HG03196 (cell line): ENCODE measurements around the gene ZCCHC4.
"Not testable (repeated sequence)": the region's sequence is repeated elsewhere in the genome, so short reads cannot be mapped to it uniquely, and the experiment has no call there.

Source experiments
- ATAC-seq: cut with Tn5 transposase; IDR thresholded peaks from one replicate; pipeline ENCODE4 v1.9.1; 2021; ENCODE audit not compliant: unreplicated experiment

The ZCCHC4 gene

DNA sequence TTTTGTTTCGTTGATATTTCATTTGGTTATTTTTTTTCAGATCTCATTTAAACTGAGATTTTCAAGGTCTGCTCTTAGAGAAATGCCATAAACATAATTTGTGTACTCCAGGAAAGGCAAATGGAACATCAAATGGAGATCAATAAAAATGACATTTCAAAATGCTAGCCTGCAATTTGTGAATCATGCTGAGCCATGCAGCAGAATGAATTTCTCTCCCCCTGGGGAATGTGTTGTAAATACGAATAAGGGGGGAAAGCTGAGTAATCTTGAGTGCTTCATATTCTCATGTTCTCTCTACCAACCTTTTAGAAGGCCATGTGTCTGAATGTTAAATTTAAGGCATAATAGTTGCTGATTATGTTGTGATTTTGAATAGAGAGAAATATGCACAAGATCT is 7.8 kb downstream of the ZCCHC4 start:
- no peak for ATAC-seq

DNA sequence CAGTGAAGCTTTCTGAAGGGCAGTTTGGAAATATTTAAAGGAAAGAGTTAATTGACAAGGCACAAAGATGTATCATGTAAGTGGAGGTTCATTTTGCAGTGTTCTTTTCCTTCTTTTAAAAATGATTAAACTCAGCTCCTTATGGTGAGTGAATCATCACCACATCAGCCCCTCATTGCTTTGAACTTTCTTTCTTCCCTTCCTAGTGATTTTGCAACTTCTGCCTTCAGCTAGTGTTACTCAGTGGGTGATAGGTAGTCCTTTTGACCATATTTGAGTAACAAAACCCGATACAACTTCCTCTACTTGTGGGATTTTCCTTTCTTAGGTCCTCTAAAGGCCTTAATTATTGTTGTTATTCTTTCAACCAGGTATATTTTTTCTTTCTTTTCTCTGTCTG is 8.2 kb downstream of the ZCCHC4 start:
- peak; percentile 47 for ATAC-seq

- ATAC-seq, result no peak
These were observed 9.1 kb downstream of the ZCCHC4 start for GRCh38 chr4:25321703-25322102.

GRCh38 chr4:25328463-25328862 is 15.9 kb downstream of the ZCCHC4 start:
- ATAC-seq, result not testable (repeated sequence)

- ATAC-seq, result no peak
These were observed 17.8 kb downstream of the ZCCHC4 start for GRCh38 chr4:25330335-25330734.

DNA sequence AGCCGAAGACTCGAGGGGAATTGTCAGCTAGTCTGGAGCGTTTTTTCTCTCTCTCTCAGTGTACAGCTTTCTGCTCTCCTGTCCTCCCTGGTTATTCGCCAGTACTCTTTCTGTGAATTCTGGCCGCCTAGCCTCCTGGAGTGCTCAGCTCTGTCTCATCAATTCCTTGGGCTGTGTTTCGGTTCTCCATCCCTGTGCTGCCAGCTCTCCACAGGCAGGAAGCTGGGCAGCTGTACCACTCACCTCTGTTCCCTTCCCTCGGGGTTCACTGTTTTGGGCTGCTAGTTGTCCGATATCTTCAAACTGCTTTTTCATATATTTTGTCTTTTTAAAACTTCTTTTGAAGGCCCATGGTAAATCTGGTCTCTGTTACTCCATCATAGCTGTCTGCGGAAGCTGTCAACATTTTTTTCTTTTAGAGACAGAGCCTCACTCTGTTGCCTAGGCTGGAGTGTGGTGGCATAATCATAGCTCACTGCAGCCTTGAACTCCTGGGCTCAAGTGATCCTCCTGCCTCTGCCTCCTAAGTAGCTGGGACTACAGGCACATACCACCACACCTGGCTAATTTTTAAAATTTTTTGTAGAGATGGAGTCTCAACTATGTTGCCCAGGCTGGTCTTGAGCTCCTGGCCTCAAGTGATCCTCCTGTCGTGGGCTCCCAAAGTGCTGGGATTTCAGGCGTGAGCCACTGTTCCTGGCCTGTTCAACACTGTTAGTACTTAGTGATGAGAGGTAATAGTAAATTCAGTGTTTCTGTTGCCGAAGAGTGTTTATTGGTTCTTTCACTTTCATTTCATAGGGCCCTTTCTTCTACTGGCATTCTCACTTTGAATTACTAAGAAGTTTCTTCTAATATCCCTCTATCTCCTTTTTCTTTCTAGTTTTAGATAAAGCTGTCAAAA is 18.6 kb downstream of the ZCCHC4 start:
- no peak for ATAC-seq

DNA sequence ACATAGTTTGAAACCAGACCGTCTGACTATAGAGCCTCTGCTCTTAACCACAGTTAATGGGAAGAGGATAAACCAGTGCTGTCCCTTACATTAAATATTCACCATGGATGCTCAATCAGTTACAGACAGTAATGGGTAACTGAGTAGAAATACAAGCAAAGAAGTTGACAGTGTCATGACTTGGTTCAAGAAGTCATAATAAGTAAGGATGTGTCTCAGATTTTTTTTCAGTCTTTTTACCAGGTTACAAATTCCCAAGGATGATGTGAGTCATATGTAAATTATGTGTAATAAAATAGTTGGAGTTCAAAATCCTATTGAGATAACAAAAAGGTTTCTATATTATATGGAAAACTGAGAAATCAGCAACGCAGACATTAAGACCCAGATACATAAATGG is 31.1 kb downstream of the ZCCHC4 start:
- no peak for ATAC-seq

GRCh38 chr4:25345744-25346143 is 33.2 kb downstream of the ZCCHC4 start:
- ATAC-seq, result no peak

- ATAC-seq, result no peak
These were observed 34.3 kb downstream of the ZCCHC4 start for GRCh38 chr4:25346913-25347312.

DNA sequence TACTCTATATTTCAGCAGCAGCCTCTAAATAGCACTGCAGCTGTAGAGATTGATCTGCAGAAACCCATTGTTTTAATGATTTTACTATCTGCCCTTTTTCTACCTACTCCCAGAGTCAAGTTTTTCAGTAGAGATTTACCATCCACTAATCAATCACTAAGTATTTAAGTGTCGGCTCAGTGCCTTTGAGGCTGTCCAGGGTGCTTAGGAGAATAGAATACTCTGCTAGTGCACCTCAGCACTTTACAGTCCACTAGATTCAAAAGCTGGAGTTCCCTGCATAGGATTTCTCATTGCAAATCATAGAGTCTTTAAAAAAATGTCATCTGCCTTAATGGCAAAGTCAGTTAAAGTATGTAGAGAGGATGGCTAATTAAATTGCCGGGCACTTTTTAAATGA is 34.9 kb downstream of the ZCCHC4 start:
- ATAC-seq, result no peak

- no peak for ATAC-seq
These were observed 35.4 kb downstream of the ZCCHC4 start for GRCh38 chr4:25347971-25348370.

DNA sequence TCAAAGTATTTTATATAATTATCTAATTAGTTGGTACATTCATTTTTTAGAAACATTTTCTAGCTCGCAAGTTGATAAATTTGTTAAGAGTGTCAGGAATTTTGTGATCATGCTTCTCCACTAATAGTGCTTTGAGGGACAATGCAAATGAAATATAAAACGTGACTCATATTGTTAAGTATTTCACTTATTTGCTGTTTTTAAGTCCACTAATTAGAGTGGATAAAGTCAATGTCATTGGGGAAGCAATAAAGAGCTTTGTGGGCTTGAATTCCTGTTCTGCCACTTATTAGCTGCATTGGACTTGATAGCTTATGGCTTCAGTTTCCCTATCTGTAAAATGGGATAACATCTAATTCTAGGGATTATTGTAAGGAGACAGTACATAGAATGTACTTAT is 38.0 kb downstream of the ZCCHC4 start:
- no peak for ATAC-seq

DNA sequence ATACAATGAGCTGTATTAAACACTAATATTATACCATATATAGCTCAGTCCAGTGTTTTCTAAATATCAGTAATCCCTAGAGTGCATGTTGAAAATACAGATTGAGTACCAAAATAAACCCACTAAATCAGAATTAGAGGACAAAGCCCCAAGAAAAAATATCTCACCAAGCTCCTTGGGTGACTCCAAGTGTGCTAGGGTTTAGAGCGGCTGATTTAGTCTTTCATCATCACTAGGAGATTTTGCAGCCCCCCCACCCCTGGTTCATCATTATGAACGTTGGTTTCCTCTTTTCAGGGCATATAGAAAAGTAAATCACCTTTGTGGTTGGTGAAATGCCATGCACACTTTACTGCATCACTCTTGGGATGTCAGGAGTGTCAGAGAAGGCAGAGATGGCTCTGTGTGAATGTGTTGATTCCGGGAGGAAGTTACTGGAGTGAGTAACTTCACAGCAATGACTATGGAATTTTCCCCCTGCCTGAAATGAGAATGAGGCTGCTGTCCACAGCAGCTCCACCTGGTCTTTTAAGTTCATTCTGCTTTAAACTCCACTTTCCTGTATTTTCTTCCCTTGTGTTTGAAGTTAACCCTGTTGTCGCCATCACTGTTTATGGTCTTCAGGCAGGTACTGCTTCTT is 39.3 kb downstream of the ZCCHC4 start:
- no peak for ATAC-seq

GRCh38 chr4:25356068-25356467 is 43.5 kb downstream of the ZCCHC4 start:
- no peak for ATAC-seq

- ATAC-seq, result no peak
These were observed 46.1 kb downstream of the ZCCHC4 start for GRCh38 chr4:25358515-25359275.

DNA sequence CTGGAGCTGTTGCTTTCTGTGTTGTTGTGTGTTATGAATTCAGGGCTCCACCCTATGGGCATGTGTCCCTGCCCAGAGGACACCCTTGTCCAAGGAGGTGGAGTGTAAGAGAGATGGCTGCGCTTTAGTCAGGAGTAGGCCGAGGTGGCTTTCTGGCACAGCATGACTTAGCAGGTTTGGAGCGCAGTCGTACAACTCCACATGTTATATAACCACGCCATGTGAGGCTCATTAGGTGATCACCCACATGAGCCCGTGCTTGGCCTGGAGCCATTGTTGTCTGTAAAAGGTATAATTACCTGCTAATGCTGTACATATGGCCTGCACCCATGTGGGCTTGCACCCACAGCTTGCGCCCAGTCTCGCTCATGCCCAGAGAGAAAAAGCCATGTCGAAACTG is 48.7 kb downstream of the ZCCHC4 start:
- no peak for ATAC-seq

GRCh38 chr4:25367004-25367621 is 54.5 kb downstream of the ZCCHC4 start:
- no peak for ATAC-seq

GRCh38 chr4:25367877-25368276 is 55.3 kb downstream of the ZCCHC4 start:
- no peak for ATAC-seq

GRCh38 chr4:25368315-25368714 is 55.7 kb downstream of the ZCCHC4 start:
- ATAC-seq, result no peak

- no peak for ATAC-seq
These were observed 57.7 kb downstream of the ZCCHC4 start for GRCh38 chr4:25370242-25370641.

- not testable (repeated sequence) for ATAC-seq
These were observed 60.0 kb downstream of the ZCCHC4 start for GRCh38 chr4:25372549-25372948.
